Suppressor macrophage treated with lipopolysaccharide for 1 hour (primary cell): Measurements from ENCODE around the gene HSPA9.

Source experiments
- DNase-seq, 3 donors: peaks; one replicate each; pipeline ENCODE4 v3.0.0-alpha.2; 2020 to 2022

HSPA9 gene

DNA sequence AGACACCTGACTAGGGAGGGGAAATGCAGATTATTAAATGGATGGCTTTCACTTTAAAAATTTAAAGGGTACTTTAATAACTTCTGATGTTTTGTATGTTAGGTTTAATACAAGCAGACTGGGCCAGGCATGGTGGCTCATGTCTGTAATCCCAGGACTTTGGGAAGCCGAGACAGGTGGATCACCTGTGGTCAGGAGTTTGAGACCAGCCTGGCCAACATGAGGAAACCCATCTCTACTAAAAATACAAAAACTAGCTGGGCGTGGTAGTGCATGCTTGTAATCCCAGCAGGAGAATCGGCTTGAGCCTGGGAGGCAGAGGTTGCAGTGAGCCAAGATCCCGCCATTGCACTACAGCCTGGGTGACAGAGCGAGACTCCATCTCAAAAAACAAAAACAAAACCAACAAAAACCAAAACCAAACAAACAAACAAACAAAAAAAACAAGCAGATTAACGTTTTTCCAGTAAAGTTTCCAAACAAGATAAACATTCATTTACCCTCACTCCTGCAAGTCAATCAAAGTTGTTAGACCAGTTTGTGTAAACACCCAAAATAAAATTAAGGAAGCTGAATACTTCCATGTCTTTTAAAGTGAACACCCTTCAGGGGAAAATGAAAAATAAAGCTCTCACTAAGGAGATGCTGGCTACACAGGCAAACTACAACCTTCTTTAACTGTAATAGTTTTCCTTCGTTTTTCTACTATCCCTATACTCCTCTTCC lies 46.3 kb downstream of the HSPA9 start:
- no peak for DNase-seq

- DNase-seq = no peak
Measured at GRCh38 chr5:138528208-138528607, 47.0 kb downstream of the HSPA9 start.

DNA sequence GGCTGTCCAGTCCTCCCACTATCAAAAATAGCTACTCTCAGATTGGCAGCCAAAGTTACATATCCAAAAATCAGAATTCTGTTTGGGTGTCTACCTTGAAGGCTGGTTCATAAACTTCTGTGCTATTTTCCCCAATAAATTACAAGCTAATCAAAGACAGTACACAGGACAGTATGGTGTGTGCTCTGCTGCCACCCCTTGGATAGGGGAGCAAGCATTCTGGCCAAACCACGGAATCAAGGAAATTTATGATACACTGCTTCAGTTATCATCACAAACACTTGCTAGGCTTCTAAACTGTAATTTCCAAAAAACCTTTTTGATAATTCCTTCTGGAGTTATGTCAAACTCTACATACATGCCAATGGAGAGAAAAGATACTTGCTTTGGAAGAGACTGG lies 48.0 kb downstream of the HSPA9 start:
- no peak for DNase-seq

- DNase-seq = no peak
Measured at GRCh38 chr5:138523406-138523805, 51.8 kb downstream of the HSPA9 start.

GRCh38 chr5:138520971-138521370 lies 54.2 kb downstream of the HSPA9 start:
- DNase-seq = no peak

DNA sequence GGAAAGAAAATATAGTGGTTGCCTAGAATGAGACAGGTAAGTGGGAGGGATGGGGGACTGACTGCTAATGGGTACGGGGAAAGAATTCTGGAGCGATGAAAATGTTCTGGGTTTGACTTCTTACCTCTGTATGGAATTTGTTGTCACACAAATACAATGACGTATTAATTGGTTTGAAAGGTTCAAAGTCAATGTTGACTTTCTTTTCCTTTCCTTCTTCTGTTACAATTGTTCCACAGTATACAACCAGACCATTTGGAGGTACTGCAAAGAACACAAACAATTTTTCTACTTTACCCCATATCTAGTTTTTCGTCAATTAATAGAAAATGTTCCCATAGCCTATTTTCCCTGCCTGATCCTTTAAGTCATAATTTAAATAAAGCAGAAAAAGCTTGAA lies 57.8 kb downstream of the HSPA9 start:
- no peak for DNase-seq

DNA sequence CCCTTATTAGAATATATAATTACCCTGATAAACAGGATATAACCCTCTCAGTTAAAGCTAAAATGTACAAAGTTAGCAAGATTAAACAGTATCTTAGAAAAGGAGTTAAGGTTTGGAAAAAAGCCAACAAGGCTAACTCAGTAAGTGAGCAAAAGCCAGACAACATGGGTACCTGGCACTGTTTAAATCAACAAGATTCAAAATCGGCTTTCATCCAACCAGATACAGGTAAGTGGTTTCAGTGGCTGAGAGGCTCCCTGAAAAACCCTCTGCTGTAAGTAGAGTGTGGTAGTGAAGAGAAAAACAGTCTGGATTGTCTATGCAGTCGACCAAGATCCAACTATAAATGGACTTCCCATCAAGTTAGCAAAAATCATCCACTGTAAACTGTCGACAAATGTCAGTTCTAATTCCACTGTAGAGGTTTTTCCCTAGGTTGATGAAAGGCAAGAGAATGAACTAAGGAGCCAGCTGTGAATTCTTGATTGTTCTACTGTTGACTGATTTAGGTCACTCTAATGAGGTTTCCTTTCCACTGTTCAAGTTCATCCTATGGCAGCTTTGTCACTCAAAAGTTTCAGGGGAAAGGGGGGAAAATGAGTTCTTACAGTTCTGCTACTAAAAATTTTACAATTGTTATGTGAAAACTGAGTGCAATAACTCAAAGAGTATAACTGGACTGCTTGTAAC lies 59.5 kb downstream of the HSPA9 start:
- DNase-seq = no peak

GRCh38 chr5:138514021-138514420 lies 61.2 kb downstream of the HSPA9 start:
- DNase-seq = peak; percentile 31 to 63 (median 58)

DNA sequence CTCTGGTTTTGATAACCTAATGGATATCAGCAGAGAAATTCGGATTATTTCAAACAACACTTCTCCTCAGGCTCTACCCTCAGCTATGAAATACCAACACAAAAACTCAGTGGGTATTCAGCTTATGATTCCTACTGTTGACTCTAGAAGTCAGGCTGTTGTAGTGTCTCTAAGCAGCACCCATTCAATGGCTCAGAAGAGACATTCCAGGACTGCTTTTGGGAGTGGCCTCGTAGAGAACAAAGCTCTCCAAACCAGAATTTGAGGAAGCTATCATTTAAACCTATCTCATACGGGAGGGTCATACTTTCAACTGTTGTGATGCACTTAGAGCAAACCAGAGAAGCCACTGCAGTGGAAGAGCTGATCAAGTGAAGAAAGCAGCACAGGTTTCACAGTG lies 66.2 kb downstream of the HSPA9 start:
- no peak for DNase-seq

DNA sequence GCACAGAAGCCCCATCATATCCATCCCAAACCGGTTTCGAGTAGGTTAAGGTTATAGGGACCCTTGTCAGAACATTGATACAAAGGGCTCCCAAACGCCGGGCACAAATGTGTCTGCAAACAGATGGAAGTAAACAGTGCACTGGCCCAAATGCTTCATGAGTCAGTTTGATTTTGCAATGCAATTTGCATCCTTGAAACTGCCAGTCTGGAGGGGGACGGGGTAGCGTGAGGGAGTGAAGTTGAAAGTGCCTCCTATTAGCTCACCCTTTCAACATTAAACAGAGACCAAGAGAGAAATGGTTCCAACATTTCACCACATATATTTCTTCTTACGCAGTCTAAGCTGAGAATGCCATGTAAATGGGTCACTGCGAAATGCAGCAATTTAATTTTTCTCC lies 67.7 kb downstream of the HSPA9 start:
- DNase-seq = peak; percentile 62 to 72 (median 68)

- DNase-seq = no peak
Measured at GRCh38 chr5:138506370-138507306, 68.6 kb downstream of the HSPA9 start.

GRCh38 chr5:138504799-138505198 lies 70.4 kb downstream of the HSPA9 start:
- DNase-seq = no peak
